Retinal pigment epithelial cell (primary cell): ENCODE data around the gene PHACTR3.

ENCODE experiments used
- DNase-seq: peaks from one replicate; pipeline ENCODE4 v3.0.0-alpha.2; 2010; ENCODE audit warnings: low read depth
- H3K4me3 ChIP-seq: 2 replicates; pipeline ENCODE4 v1.5.1; 2011; ENCODE audit warnings: mild to moderate bottlenecking, low read length, control low read depth, moderate library complexity
- CTCF ChIP-seq: conservative IDR thresholded peaks from 2 replicates; pipeline ENCODE4 v1.5.1; 2011; ENCODE audit warnings: low read depth, low read length, control low read depth, inconsistent platforms

PHACTR3 gene

DNA sequence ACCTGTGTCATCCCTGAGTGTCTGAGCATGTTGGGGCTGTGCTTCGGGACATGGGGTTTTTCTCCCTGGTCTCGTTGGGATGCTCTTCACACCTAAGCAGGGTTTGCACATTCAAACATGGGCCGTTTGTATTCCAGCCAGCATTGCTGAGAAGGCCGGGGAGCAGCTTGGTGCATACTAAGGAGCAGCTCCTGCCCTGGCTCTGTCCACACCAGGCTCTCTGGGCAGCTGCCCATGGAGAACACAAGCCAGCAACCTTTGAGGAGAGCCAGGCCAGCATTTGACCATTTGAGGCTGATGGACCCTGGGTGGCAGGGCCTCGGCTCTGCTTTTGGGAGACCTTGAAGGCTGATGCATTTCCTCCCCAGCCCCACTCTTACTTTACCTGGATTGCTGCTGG is 92.1 kb downstream of the PHACTR3 start:
- no peak for TF ChIP-seq CTCF
- no peak for DNase-seq
- H3K4me3 ChIP-seq = no peak overlapping the region

GRCh38 chr20:59697068-59697467 is 92.7 kb downstream of the PHACTR3 start:
- no peak for DNase-seq
- no peak overlapping the region for H3K4me3 ChIP-seq
- TF ChIP-seq CTCF = no peak

DNA sequence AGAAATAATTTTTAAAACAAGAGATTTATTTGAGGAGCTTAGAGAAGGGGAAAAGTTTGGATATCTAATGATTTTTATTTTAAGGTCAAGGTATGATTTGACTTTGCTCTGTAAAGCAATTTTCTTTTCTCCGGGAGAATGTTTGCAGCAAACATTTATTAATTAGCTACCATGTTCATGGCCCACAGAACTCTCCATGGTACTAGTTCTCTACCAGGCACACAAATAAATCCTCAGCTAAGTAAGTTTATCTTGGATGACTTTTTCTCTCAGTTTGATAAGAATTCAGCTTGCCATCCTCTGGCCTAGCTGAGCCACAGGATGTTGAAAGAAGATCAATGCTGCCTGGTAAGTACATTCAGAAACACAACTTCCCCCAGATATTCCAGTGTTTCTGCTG is 94.3 kb downstream of the PHACTR3 start:
- H3K4me3 ChIP-seq = no peak overlapping the region
- no peak for TF ChIP-seq CTCF
- DNase-seq = no peak

DNA sequence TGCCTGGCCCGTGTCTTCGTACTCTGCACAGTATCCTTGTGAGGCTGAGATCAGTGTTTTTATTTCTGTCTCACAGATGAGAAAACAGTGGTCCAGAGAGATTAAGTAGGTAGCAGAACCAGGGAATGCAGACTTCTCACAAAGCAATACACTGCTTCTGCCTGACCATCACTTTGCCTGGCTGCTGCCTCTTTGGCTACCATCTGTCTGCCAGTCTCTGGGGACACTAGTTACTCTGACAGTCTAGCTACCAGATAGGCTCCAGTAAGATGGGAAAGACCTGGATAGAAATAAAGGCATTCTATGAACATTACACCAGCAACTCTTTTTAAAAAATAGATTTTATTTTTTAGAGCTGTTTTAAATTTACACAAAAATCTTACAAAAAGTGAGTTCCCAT is 96.9 kb downstream of the PHACTR3 start:
- DNase-seq = no peak
- TF ChIP-seq CTCF = no peak
- H3K4me3 ChIP-seq = no peak overlapping the region

- DNase-seq = no peak
- TF ChIP-seq CTCF = no peak
- H3K4me3 ChIP-seq = no peak overlapping the region
Measured at GRCh38 chr20:59703046-59703445, 98.7 kb downstream of the PHACTR3 start.

GRCh38 chr20:59705651-59706399 is 101.5 kb downstream of the PHACTR3 start:
- TF ChIP-seq CTCF = no peak
- no peak for DNase-seq
- no peak overlapping the region for H3K4me3 ChIP-seq

DNA sequence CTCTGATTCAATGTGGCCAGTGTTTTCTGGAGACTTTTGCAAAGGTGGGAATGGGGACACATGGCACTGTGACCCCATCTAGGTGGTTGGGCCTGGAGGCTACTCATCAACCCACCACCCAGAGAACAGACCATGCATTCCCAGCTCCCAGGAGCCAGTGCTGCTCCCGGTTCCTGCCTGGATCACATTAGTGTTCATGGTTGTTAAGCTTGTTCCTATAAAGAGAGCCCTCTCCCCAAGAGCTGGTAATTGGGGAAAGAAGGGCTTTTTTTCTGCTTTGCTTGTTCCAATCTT is 102.0 kb downstream of the PHACTR3 start:
- no peak for TF ChIP-seq CTCF
- no peak overlapping the region for H3K4me3 ChIP-seq
- no peak for DNase-seq
